ENCODE measurements around the gene TPM2. TPM values are rescaled to one million over a fixed set of nuclear protein-coding genes. Genes with fewer than 3 reads are reported as not detected.
A peak's percentile ranks its signal among the peaks of the same experiment; 100 is the strongest.

Gene TPM2
- total and polyA plus RNA-seq, 8 donors: 460 to 3,642 (median 1,093) TPM

GRCh38 chr9:35690294-35690613, 529 bp upstream of the TPM2 start:
- peak overlapping the region; percentile 92 to 97 (median 95) for H3K27ac ChIP-seq
- TF ChIP-seq POLR2A (IDR thresholded peaks at IDR 0.05): no peak
- TF ChIP-seq, protein P1, sequence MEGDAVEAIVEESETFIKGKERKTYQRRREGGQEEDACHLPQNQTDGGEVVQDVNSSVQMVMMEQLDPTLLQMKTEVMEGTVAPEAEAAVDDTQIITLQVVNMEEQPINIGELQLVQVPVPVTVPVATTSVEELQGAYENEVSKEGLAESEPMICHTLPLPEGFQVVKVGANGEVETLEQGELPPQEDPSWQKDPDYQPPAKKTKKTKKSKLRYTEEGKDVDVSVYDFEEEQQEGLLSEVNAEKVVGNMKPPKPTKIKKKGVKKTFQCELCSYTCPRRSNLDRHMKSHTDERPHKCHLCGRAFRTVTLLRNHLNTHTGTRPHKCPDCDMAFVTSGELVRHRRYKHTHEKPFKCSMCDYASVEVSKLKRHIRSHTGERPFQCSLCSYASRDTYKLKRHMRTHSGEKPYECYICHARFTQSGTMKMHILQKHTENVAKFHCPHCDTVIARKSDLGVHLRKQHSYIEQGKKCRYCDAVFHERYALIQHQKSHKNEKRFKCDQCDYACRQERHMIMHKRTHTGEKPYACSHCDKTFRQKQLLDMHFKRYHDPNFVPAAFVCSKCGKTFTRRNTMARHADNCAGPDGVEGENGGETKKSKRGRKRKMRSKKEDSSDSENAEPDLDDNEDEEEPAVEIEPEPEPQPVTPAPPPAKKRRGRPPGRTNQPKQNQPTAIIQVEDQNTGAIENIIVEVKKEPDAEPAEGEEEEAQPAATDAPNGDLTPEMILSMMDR (IDR thresholded peaks at IDR 0.05): no peak
- no peak for TF ChIP-seq EP300 (IDR thresholded peaks at IDR 0.05)
- TF ChIP-seq POLR2AphosphoS5 (IDR thresholded peaks at IDR 0.05): no peak
- intact Hi-C loops (cut with DNase I; ENCODE audit: low total_unique reads): no loop called here
- H3K4me3 ChIP-seq: peak overlapping the region; percentile 65 to 75 (median 70)
- H3K36me3 ChIP-seq: peaks cover 5 to 30% (median 17%) of the 10 kb centered on the region in 4 donors
- no peaks in the 10 kb centered on the region for H3K27me3 ChIP-seq
- 0 to 5% (median 0%) methylated on average over 4 to 21 of the region's 21 CpGs for WGBS, 5 donors
- H3K9me3 ChIP-seq: no peaks in the 10 kb centered on the region
- peaks cover 13 to 76% (median 59%) of the 10 kb centered on the region in 4 donors for H3K4me1 ChIP-seq
- DNase-seq: no peak

GRCh38 chr9:35688558-35689541, 875 bp downstream of the TPM2 start:
- H3K4me1 ChIP-seq: peaks cover 6 to 74% (median 57%) of the 10 kb centered on the region in 4 donors
- no peaks in the 10 kb centered on the region for H3K9me3 ChIP-seq
- 45 to 75% (median 68%) methylated on average over 12 of the region's 12 CpGs for WGBS, 5 donors
- H3K36me3 ChIP-seq: peaks cover 19 to 44% (median 31%) of the 10 kb centered on the region in 4 donors
- intact Hi-C loops (cut with DNase I; ENCODE audit: low total_unique reads): no loop called here
- peak overlapping the region; percentile 65 to 75 (median 70) for H3K4me3 ChIP-seq
- no peaks in the 10 kb centered on the region for H3K27me3 ChIP-seq
- peak overlapping the region; percentile 92 to 97 (median 95) for H3K27ac ChIP-seq
- TF ChIP-seq EP300 (IDR thresholded peaks at IDR 0.05) (no peak), POLR2A (IDR thresholded peaks at IDR 0.05) (no peak), POLR2AphosphoS5 (IDR thresholded peaks at IDR 0.05) (no peak)
- TF ChIP-seq, protein P1 (IDR thresholded peaks at IDR 0.05): no peak
- peak in 1 of 2 donors; percentile 41 for DNase-seq

DNA sequence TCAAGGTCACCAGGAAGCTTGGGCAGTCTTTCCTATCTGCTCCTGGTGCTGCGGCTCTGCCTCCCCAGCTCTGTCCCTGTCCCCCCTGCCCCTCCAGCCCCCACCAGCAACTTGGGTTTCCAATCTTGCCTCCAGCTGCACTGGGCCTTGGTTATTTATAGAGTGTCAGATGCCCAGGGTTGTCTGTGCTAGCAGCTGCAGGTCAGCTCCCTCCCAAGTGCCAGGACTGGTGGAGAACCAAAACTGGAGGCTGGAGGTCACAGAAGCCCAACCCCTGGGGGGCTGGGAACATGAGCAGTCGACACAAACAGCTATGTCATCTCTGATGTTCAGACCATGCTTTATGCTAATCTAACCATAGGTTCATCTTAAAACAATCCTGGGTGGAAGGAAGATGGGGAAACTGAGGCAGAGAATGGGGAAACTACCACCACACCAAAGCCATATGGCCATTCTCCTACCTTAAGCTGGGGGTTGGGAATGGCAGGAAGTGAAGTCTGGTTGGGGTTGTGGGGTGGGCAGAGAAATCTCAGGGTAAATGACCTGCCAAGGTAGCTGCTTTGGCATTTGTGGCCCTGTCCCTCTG, 1.7 kb downstream of the TPM2 start:
- no peak for DNase-seq
- Histone ChIP-seq H3K4me1 (peaks cover 6 to 80% (median 62%) of the 10 kb centered on the region in 4 donors), H3K27ac (peak overlapping the region in 4 of 5 donors; percentile 92 to 97 (median 96)), H3K9me3 (no peaks in the 10 kb centered on the region), H3K27me3 (no peaks in the 10 kb centered on the region), H3K36me3 (peaks cover 27 to 52% (median 38%) of the 10 kb centered on the region in 4 donors), H3K4me3 (peak overlapping the region; percentile 65 to 75 (median 70))
- 67 to 87% (median 80%) methylated on average over 1 to 2 of the region's 2 CpGs for WGBS, 5 donors
- intact Hi-C loops (cut with DNase I; ENCODE audit: low total_unique reads): no loop called here
- TF ChIP-seq POLR2AphosphoS5 (IDR thresholded peaks at IDR 0.05) (no peak), POLR2A (IDR thresholded peaks at IDR 0.05) (no peak), EP300 (IDR thresholded peaks at IDR 0.05) (no peak)
- TF ChIP-seq, protein P1 (IDR thresholded peaks at IDR 0.05): no peak

DNA sequence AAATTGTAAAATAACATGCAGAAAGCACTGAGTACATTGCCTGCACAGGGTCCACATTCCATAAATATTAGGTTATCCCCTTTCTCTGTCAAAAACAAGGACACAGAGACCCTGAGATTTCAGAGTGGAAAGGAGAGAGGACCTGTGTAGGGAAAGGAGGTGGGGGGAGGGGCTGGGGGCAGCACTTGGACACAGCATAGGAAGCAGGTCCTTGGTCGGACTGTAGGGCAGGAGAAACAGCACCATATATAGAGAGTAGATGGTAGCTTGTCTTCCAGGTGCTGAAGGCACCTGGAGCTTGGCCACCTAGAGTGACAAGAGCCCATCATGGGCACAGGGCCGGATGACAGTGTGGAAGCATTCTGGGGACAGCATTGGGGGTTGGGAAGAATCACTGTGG, 2.4 kb downstream of the TPM2 start:
- Histone ChIP-seq H3K27ac (peak overlapping the region in 4 of 5 donors; percentile 92 to 97 (median 96)), H3K27me3 (no peaks in the 10 kb centered on the region), H3K36me3 (peaks cover 34 to 59% (median 45%) of the 10 kb centered on the region in 4 donors), H3K9me3 (no peaks in the 10 kb centered on the region), H3K4me3 (peak overlapping the region; percentile 65 to 75 (median 70)), H3K4me1 (peaks cover 6 to 88% (median 69%) of the 10 kb centered on the region in 4 donors)
- WGBS, 5 donors: 55 to 83% (median 74%) methylated on average over 2 of the region's 2 CpGs
- intact Hi-C loops (cut with DNase I; ENCODE audit: low total_unique reads): no loop called here
- no peak for DNase-seq
- TF ChIP-seq POLR2AphosphoS5 (IDR thresholded peaks at IDR 0.05) (no peak), EP300 (IDR thresholded peaks at IDR 0.05) (no peak), POLR2A (IDR thresholded peaks at IDR 0.05) (no peak)
- TF ChIP-seq, protein P1 (IDR thresholded peaks at IDR 0.05): no peak

Data from stomach (tissue), 9 donors.